Effector CD8-positive, alpha-beta T cell (primary cell): ENCODE data around the gene YJU2.

Source experiments
- DNase-seq: peaks from one replicate; lab custom pipeline; 2025; lab: John Stamatoyannopoulos, UW

The YJU2 gene

DNA sequence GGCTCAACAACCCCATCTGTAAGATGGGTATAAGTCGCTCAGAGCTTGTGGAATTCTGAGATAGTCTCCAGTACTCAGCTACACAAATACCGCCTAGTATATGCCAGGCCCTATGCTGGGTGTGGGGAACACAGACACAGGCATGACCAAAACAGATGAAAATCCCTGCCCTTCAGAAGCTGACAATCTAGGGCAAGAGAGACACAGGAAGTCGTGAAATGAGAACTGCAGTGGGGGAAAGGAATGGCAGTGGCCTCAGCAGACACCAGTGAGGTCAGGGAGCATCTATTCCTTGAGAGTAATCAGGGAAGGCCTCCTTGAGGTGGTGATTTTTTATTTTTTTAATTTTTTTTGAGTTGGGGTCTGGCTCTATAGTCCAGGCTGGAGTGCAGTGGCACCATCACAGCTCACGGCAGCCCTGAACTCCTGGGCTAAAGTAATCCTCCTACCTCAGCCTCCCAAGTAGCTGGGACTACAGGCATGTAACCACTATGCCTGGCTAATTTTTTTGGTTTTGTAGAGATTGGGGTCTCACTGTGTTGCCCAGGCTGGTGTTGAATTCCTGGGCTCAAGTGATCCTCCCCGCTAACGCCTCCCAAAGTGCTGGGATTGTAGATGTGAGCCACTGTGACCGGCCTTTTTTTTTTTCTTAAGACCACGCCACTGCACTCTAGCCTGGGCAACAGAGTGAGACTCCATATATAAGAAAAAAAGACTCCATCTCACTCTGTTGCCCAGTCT, 52.1 kb downstream of the YJU2 start:
- DNase-seq, result no peak

DNA sequence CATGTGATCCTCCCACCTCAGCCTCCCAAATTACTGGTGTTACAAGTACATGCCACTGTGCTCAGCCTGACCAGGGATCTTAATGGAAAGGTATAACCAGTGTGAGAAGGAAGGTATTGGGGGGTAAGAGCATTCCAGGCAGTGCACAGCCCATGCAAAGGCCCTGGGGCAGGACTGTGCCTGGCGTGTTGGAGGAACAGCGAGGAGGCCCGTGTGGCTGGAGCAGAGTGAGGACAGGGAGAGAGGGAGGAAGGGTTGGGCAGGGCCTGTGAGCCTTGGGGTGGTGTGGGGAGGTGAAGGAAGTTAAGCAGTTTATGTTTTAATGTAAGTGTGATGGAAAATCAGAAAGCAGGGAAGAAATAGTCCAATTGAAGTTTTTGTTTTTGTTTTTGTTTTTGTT, 53.7 kb downstream of the YJU2 start:
- DNase-seq, result no peak

DNA sequence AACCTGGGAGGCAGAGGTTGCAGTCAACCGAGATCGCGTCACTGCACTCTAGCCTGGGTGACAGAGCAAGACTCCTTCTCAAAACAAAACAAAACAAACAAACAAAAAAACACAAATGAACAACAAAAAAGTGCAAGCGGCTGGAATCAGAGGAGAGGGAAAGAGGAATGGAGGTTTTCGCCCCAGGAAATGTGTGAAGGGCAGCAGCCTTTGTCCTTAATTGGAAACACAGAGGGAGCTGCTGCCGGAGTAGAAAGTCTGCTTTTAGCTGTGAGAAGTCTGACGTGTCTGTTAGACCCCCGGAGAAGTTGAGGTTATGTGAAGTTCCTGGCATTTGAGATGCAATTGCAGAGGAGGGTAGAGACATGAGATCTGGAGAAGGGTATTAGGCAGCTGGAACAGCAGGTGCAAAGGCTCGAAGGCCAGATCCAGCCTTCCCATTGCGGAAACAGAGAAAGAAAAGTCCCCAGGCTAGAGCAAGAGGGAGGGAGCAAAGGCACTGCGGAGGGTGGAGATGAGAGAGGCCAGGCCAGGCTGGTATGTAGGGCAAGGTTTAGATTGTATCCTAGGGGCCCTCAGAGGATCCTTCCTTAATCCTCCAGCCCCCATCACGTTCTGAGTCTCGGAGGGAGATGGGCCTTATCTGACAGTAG, 54.8 kb downstream of the YJU2 start:
- DNase-seq, result no peak

DNA sequence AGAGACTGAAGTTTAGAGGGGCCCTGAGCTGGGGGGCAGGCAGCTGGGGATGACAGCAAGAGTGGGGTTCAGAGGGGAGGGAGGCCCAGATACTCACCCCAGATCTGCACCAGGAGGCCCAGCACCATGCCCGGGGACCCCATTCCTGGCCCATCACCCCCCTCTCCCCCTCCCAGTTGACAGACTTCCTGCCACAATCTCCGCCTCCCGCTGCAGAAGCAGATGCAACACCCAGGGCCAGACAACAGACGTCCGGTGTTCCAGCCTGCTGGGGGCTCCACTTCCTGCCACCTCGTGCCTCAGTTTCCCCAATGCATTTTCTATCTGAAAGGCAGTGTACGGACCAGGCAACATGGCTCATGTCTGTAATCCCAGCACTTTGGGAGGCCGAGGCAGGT, 55.4 kb downstream of the YJU2 start, which contains the start of gene TMIGD2:
Gene TMIGD2, minus strand, starts transcription at position 147 of the 398 bp plus-strand sequence. Its CDS starts 4 bp downstream, at position 143.
- no peak for DNase-seq

DNA sequence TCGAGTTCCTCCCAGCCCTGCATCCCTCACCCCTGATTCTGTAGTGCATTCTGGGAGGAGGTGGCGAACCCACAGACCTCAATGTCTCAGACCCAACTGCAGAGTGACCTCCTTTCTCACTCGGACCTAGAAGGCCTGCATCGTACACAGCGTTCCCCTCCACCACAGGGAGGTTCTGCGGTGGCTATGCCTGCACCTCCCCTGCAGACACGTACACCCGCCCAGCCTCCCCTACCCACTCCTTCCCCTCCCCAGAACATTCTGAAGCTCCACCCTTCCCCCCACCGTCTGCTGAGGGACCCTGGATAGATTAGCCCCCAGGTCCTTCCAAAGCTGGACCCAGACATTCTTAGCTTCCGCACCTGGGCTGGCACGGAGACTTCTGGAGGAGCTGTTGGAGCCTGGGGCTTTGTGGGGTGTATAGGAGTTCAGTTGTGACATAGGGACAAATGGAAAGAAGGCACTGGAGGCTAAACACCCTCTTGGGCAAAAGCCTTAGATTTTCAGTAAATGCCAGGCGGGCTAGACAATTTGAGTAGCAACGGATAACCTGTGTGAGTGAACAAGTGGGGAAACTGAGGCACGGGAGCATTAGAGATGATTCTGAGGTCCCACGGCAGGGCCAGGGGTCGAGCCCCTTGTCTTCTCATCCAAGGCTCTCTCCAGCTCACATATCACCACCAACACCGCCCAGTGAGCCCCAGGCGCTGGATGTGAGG, 57.1 kb downstream of the YJU2 start:
- no peak for DNase-seq

DNA sequence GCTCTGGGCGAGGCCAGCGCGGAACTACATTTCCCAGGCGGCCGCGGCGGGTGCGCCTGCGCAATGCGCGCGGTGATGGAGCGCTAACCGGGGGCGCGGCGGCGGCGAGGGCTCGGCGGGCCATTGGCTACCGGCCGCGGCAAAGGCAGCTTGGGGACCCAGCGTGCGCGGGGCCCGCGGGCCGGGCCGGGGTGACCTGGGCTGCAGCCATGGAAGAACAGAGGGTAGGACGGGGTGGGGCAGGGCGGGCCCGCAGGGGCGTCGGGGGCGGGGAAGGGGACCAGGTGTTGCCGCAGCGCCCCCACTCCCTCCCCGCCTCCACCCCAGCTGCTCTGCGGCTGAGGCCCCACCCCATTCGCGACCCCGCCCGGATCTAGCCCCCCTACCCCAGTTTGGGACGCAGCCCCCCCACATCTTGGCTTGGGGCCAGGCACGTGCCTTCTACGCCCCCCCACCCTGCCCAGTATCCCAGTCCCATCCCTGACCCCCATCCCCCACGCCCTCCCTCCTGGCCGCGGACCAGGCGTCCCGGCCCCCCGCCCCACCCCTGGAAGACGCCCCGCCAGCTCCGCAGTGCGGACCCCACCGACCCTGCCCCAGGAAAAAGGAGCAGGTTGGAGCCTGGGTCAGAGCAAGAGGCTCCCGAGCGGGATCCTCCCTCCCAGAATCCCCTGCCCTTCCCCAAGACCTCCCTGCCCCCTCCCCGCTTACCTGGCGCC, 57.8 kb downstream of the YJU2 start, which contains the start of gene FSD1:
Gene FSD1, plus strand, starts transcription at position 61 of the 719 bp plus-strand sequence. Its CDS starts 149 bp downstream, at position 210.
- peak; percentile 62 for DNase-seq

DNA sequence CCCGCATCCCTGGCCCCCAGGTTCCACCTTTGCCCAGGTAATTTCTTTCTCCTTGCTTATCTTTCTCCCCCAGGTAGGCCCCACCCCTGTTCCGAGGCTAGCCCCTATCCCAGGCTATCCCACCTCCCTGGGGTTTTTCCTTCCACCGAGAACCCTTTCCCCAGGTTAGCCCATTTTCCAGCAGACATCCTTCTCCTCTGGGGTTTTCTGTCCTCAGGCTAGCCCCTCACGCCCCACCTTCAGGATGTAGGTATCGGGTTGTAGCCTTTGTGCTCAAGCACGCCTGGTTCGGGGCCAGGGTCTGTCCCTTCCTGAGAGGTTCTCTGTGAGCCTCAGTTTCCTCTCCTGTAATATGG, 58.4 kb downstream of the YJU2 start:
- no peak for DNase-seq

DNA sequence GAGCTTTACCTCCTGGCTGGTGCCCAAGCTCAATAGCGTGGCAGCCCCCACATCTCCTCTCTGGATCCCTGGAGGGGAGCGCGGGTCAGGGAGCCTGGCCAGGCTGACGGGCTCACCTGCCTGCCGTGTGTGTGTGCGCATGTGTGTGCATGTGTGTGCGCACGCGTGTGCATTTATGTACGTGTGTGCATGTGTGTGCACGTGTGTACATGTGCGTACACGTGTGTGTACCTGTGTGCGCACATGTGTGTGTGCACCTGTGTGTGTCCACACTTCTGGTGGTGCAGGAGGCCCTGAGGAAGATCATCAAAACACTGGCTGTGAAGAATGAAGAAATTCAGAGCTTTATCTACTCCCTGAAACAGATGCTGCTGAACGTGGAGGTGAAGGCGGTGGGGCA, 58.8 kb downstream of the YJU2 start:
- DNase-seq, result no peak

DNA sequence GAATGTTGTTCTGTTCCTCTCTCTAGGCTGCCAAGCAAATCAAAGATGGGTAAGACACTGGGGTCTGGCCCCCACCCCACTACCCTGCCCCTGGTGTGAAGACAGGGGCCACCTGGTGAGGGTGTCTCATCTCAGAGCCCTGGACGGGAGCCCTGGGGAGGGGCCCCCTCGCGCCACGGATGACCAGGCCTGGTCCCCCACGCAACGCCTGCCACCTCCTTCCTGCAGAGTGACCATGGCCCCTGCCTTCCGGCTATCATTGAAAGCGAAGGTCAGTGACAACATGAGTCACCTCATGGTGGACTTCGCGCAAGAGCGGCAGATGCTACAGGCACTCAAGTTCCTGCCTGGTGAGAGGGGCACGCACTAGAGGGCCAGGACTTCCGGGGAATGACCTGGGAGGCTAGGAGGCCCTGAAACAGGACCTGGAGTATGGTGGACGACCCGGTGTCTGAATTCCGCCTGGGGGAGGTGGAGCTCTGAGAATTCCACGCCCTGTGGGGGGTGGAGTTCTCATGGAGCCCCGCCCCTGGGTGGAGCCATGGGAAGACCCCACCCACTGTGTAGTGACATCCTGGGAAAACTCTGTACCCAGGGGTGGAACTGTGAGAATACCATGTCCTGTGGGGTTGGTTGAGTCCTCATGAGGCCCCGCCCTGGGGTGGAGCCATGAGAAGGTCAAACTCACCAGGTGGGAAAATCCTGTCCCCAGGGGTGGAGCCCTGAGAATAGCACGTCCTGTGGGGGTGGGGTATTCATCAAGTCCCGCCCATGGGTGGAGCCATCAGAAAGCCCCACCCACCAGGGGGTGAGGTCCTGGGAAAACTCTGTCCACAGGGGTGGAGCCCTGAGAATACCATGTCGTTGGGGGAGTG, 63.6 kb downstream of the YJU2 start:
- peak; percentile 4 for DNase-seq

DNA sequence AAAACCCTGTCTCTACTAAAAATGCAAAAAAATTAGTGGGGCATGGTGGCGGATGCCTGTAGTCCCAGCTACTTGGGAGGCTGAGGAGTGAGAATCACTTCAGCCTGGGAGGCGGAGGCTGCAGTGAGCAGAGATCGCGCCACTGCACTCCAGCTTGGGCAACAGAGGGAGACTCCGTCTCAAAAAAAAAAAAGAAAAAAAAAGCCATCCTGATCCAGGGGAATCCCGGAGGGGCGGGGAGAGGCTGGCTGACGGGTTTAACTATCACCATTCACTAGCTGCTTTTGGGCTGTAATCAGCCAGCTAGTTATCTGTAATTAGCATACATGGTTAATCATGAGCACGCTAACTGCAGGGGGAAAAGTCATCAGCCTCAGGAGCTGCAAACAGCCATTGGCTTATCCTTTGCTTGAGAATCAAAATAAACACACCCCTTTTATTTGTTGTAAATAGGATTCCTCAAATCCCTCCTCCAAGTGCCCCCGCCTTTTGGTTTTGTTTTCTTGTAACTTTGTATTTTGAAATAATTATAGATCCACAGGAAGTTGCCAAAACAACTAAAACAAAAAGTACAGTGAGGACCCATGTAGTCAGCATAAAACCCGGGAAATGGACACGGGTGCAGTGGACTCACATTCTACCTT, 67.1 kb downstream of the YJU2 start:
- DNase-seq, result no peak

DNA sequence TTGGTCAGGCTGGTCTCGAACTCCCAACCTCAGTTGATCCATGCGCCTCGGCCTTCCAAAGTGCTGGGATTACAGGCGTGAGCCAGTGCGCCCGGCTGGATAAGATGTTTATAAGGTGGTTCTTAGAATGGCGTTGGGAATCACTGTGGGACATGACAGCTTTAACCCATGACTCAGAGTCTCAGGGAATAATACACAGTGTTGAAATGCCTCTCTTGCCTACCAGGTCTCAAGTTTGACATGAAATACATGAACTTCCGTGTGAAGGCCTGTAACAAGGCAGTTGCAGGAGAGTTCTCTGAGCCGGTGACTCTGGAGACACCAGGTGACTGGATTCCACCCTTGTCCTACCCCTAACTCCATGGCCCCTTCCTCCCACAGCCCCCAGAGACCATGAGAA, 70.1 kb downstream of the YJU2 start:
- no peak for DNase-seq

DNA sequence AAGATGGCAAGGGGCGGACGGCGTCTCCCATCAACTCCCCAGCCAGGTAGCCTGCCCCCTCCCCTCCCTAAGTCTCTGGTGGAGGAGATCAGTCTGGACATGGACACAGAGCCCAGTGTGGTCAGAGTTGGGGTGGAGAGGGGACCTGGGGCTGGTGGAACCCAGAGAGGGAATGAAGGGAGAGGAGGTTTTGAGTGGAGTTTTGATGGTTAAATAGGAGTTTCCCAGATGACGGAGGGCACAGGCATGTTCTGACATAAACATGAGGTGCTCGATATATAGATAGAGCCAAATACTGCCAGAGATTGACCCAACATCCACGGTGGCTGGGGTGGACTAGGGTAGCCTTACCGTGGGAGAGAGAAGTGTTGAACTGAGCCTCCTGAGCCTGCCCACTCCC, 71.6 kb downstream of the YJU2 start:
- DNase-seq, result no peak
